Parathyroid adenoma (tissue), 2 donors: ENCODE measurements around the gene INO80B.

Experiments used
- H2AFZ ChIP-seq: fragments of 300-600 bp; sonication (generic); one replicate; pipeline ENCODE4 v1.7.0; 2017; ENCODE audit warnings: antibody characterized with exemption, mild to moderate bottlenecking
- H3K27ac ChIP-seq: fragments of 300-600 bp; sonication (generic); one replicate; pipeline ENCODE4 v1.7.0; 2017
- H3K27me3 ChIP-seq: fragments of 300-600 bp; sonication (generic); one replicate; pipeline ENCODE4 v1.7.0; 2017; ENCODE audit warnings: low read length; ENCODE audit not compliant: control insufficient read depth, insufficient read depth
- H3K36me3 ChIP-seq: fragments of 300-600 bp; sonication (generic); one replicate; pipeline ENCODE4 v1.7.0; 2017; ENCODE audit warnings: low read length; ENCODE audit not compliant: control insufficient read depth, insufficient read depth
- H3K4me1 ChIP-seq: fragments of 300-600 bp; sonication (generic); one replicate; pipeline ENCODE4 v1.7.0; 2017; ENCODE audit warnings: control low read depth
- H3K4me2 ChIP-seq: fragments of 300-600 bp; sonication (generic); one replicate; pipeline ENCODE4 v1.7.0; 2017; ENCODE audit warnings: low read length
- H3K4me3 ChIP-seq: fragments of 300-600 bp; sonication (generic); one replicate; pipeline ENCODE4 v1.7.0; 2017; ENCODE audit warnings: low read depth, low read length
- H3K79me2 ChIP-seq: fragments of 300-600 bp; sonication (generic); one replicate; pipeline ENCODE4 v1.7.0; 2017; ENCODE audit warnings: control low read depth
- H3K9ac ChIP-seq: fragments of 300-600 bp; sonication (generic); one replicate; pipeline ENCODE4 v1.7.0; 2017; ENCODE audit warnings: mild to moderate bottlenecking
- H3K9me3 ChIP-seq: fragments of 300-600 bp; sonication (generic); one replicate; pipeline ENCODE4 v1.7.0; 2017; ENCODE audit warnings: low read length; ENCODE audit not compliant: control insufficient read depth
- CTCF ChIP-seq: fragments of 300-600 bp; sonication (generic); IDR thresholded peaks from one replicate; pipeline ENCODE4 v1.7.0; 2017; ENCODE audit warnings: antibody characterized with exemption, mild to moderate bottlenecking
- donor health status: primary hyperparathyroidism.

Gene INO80B

GRCh38 chr2:74486141-74486540 lies 31.3 kb downstream of the INO80B start:
- Histone ChIP-seq H3K4me3 (no peak overlapping the region), H2AFZ (no peak overlapping the region), H3K36me3 (no peaks in the 10 kb centered on the region), H3K9ac (no peak overlapping the region), H3K27ac (no peak overlapping the region), H3K9me3 (no peaks in the 10 kb centered on the region), H3K27me3 (no peaks in the 10 kb centered on the region), H3K4me2 (no peak overlapping the region), H3K4me1 (no peaks in the 10 kb centered on the region), H3K79me2 (peaks cover 17% of the 10 kb centered on the region)
- no peak for TF ChIP-seq CTCF

GRCh38 chr2:74488643-74489481 lies 34.0 kb downstream of the INO80B start:
- Histone ChIP-seq H3K79me2 (peaks cover 8% of the 10 kb centered on the region), H3K9me3 (no peaks in the 10 kb centered on the region), H3K36me3 (no peaks in the 10 kb centered on the region), H2AFZ (no peak overlapping the region), H3K27ac (no peak overlapping the region), H3K9ac (no peak overlapping the region), H3K4me3 (no peak overlapping the region), H3K4me2 (no peak overlapping the region), H3K27me3 (no peaks in the 10 kb centered on the region), H3K4me1 (no peaks in the 10 kb centered on the region)
- TF ChIP-seq CTCF: no peak

GRCh38 chr2:74489906-74490305 lies 35.0 kb downstream of the INO80B start:
- no peak for TF ChIP-seq CTCF
- no peak overlapping the region for H3K9ac ChIP-seq
- no peak overlapping the region for H3K4me3 ChIP-seq
- no peak overlapping the region for H2AFZ ChIP-seq
- no peaks in the 10 kb centered on the region for H3K4me1 ChIP-seq
- H3K4me2 ChIP-seq: no peak overlapping the region
- H3K79me2 ChIP-seq: peaks cover 5% of the 10 kb centered on the region
- H3K9me3 ChIP-seq: no peaks in the 10 kb centered on the region
- no peaks in the 10 kb centered on the region for H3K36me3 ChIP-seq
- H3K27me3 ChIP-seq: no peaks in the 10 kb centered on the region
- H3K27ac ChIP-seq: no peak overlapping the region

GRCh38 chr2:74491648-74492544 lies 37.0 kb downstream of the INO80B start:
- Histone ChIP-seq H3K4me2 (no peak overlapping the region), H3K4me3 (no peak overlapping the region), H3K79me2 (peaks cover 3% of the 10 kb centered on the region), H2AFZ (no peak overlapping the region), H3K4me1 (no peaks in the 10 kb centered on the region), H3K27ac (no peak overlapping the region), H3K36me3 (no peaks in the 10 kb centered on the region), H3K9ac (no peak overlapping the region), H3K27me3 (no peaks in the 10 kb centered on the region), H3K9me3 (no peaks in the 10 kb centered on the region)
- no peak for TF ChIP-seq CTCF
